ENCODE measurements around the gene TMEM119.

DNA sequence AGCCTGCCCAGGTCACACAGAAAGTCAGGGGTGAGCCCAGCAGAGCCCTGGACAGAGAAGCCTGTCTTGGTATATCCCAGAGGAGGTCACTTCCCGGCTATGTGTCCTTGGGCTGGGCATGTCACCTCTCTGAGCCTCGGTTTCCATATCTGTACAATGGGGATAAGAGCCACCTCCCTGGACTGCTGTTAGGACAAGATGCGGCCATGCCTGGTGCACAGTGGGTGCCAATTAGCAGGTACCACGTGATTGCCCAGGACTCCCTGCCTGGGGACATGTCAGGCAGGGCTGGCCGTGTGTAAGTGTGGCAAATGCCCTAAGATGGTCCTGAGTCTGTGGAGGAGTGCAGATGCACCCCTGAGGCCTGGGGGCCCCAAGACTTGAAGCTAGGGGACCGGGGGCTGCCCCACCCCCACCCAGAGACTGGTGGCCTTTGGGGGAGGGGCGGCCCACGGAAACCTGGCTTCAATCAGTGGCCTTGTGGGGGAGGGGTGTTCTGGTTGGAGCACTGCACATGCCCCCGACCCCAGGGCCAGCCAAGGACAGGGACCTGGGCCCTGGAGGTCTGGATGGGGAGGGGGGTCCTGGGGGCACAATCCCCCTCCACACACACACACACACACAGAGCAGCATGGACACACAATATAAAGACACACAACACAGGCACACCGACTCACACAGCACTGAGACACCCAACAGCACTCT, 878 bp downstream of the TMEM119 start:
- TF ChIP-seq, protein P1, sequence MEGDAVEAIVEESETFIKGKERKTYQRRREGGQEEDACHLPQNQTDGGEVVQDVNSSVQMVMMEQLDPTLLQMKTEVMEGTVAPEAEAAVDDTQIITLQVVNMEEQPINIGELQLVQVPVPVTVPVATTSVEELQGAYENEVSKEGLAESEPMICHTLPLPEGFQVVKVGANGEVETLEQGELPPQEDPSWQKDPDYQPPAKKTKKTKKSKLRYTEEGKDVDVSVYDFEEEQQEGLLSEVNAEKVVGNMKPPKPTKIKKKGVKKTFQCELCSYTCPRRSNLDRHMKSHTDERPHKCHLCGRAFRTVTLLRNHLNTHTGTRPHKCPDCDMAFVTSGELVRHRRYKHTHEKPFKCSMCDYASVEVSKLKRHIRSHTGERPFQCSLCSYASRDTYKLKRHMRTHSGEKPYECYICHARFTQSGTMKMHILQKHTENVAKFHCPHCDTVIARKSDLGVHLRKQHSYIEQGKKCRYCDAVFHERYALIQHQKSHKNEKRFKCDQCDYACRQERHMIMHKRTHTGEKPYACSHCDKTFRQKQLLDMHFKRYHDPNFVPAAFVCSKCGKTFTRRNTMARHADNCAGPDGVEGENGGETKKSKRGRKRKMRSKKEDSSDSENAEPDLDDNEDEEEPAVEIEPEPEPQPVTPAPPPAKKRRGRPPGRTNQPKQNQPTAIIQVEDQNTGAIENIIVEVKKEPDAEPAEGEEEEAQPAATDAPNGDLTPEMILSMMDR (conservative IDR thresholded peaks at IDR 0.05; ENCODE audit: low read depth, low read length) = no peak
- TF ChIP-seq BHLHE40 (IDR thresholded peaks at IDR 0.05; ENCODE audit: low read depth, low read length) (no peak), RFX5 (IDR thresholded peaks at IDR 0.05; ENCODE audit: low read depth, low read length) (no peak), POLR2A (IDR thresholded peaks at IDR 0.05; ENCODE audit: low read depth, low read length) (no peak), CHD1 (IDR thresholded peaks at IDR 0.05; ENCODE audit: low read depth, low read length) (no peak), MXI1 (IDR thresholded peaks at IDR 0.05; ENCODE audit: borderline replicate concordance, low read depth, low read length) (no peak), NFE2L2 (IDR thresholded peaks at IDR 0.05; ENCODE audit: low read depth, low read length) (no peak), CEBPB (IDR thresholded peaks at IDR 0.05; ENCODE audit: low read depth, low read length) (no peak), FOS (IDR thresholded peaks at IDR 0.05; ENCODE audit: low read depth, low read length) (no peak), RAD21 (IDR thresholded peaks at IDR 0.05; ENCODE audit: low read length) (no peak), RCOR1 (IDR thresholded peaks at IDR 0.05; ENCODE audit: insufficient replicate concordance, low read length) (no peak), SMC3 (IDR thresholded peaks at IDR 0.05; ENCODE audit: low read depth, low read length) (no peak)
- TF ChIP-seq, protein P2, sequence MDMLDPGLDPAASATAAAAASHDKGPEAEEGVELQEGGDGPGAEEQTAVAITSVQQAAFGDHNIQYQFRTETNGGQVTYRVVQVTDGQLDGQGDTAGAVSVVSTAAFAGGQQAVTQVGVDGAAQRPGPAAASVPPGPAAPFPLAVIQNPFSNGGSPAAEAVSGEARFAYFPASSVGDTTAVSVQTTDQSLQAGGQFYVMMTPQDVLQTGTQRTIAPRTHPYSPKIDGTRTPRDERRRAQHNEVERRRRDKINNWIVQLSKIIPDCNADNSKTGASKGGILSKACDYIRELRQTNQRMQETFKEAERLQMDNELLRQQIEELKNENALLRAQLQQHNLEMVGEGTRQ (IDR thresholded peaks at IDR 0.05; ENCODE audit: low read depth, low read length) = no peak

All from IMR-90 (cell line).